Activated naive CD8-positive, alpha-beta T cell treated with anti-CD3 and anti-CD28 coated beads, Interleukin-2, amount 50 U/mL, for 16 hours (primary cell): ENCODE measurements around the gene TGFBR1.
"Not testable (repeated sequence)": the region's sequence is repeated elsewhere in the genome, so short reads cannot be mapped to it uniquely, and the experiment has no call there.

Experiments
- DNase-seq: peaks from one replicate; pipeline ENCODE4 v3.0.0-alpha.2; 2020; ENCODE audit warnings: low read depth, low spot score

TGFBR1 gene

GRCh38 chr9:99076030-99076429, 28.9 kb upstream of the TGFBR1 start:
- DNase-seq: no peak

- no peak for DNase-seq
These were observed 28.3 kb upstream of the TGFBR1 start for GRCh38 chr9:99076483-99077171.

GRCh38 chr9:99078717-99079116, 26.2 kb upstream of the TGFBR1 start:
- no peak for DNase-seq

GRCh38 chr9:99079542-99079941, 25.4 kb upstream of the TGFBR1 start:
- DNase-seq: no peak

GRCh38 chr9:99083051-99083450, 21.9 kb upstream of the TGFBR1 start:
- DNase-seq: no peak

GRCh38 chr9:99085949-99086948, 18.7 kb upstream of the TGFBR1 start:
- DNase-seq: no peak

GRCh38 chr9:99087462-99087861, 17.5 kb upstream of the TGFBR1 start:
- DNase-seq: no peak

GRCh38 chr9:99090336-99091130, 14.4 kb upstream of the TGFBR1 start:
- no peak for DNase-seq

GRCh38 chr9:99092643-99093491, 12.0 kb upstream of the TGFBR1 start:
- no peak for DNase-seq

GRCh38 chr9:99093492-99093791, 11.5 kb upstream of the TGFBR1 start:
- DNase-seq: no peak

GRCh38 chr9:99095565-99095964, 9.3 kb upstream of the TGFBR1 start:
- DNase-seq: no peak

GRCh38 chr9:99096409-99096808, 8.5 kb upstream of the TGFBR1 start:
- DNase-seq: no peak

GRCh38 chr9:99099806-99100585, 4.9 kb upstream of the TGFBR1 start:
- not testable (repeated sequence) for DNase-seq

- DNase-seq: no peak
These were observed 3.6 kb upstream of the TGFBR1 start for GRCh38 chr9:99101271-99101670.

GRCh38 chr9:99101812-99102211, 3.1 kb upstream of the TGFBR1 start:
- DNase-seq: no peak

GRCh38 chr9:99103054-99103895, 1.6 kb upstream of the TGFBR1 start:
- DNase-seq: no peak

- no peak for DNase-seq
These were observed 933 bp upstream of the TGFBR1 start for GRCh38 chr9:99103901-99104458.

GRCh38 chr9:99105152-99106043, 485 bp downstream of the TGFBR1 start:
- no peak for DNase-seq
